BE2C (cell line): ENCODE measurements around the gene CAMTA1.
A peak's percentile ranks its signal among the peaks of the same experiment; 100 is the strongest.
"Not testable (repeated sequence)": the region's sequence is repeated elsewhere in the genome, so short reads cannot be mapped to it uniquely, and the experiment has no call there.

Source experiments
- DNase-seq: peaks from one replicate; pipeline ENCODE4 v3.0.0-alpha.2; 2020
- H3K27me3 ChIP-seq: fragments of 250-450 bp; sonication (Bioruptor Pico); 2 replicates; pipeline ENCODE4 v1.5.1; 2020; ENCODE audit warnings: mild to moderate bottlenecking
- H3K36me3 ChIP-seq: fragments of 250-450 bp; sonication (Bioruptor Pico); 2 replicates; pipeline ENCODE4 v1.5.1; 2020; ENCODE audit warnings: mild to moderate bottlenecking
- H3K4me1 ChIP-seq: fragments of 250-450 bp; sonication (Bioruptor Pico); 2 replicates; pipeline ENCODE4 v1.5.1; 2020
- H3K4me3 ChIP-seq: 2 replicates; pipeline ENCODE4 v1.5.1; 2011; ENCODE audit warnings: low read depth, low read length
- H3K9me3 ChIP-seq: fragments of 250-450 bp; sonication (Bioruptor Pico); 2 replicates; pipeline ENCODE4 v1.5.1; 2020
- TF ChIP-seq, protein P1 (sequence below): IDR thresholded peaks from 2 replicates; pipeline ENCODE4 v1.5.1; 2012; ENCODE audit warnings: mild to moderate bottlenecking, low read depth, low read length

CAMTA1 gene

DNA sequence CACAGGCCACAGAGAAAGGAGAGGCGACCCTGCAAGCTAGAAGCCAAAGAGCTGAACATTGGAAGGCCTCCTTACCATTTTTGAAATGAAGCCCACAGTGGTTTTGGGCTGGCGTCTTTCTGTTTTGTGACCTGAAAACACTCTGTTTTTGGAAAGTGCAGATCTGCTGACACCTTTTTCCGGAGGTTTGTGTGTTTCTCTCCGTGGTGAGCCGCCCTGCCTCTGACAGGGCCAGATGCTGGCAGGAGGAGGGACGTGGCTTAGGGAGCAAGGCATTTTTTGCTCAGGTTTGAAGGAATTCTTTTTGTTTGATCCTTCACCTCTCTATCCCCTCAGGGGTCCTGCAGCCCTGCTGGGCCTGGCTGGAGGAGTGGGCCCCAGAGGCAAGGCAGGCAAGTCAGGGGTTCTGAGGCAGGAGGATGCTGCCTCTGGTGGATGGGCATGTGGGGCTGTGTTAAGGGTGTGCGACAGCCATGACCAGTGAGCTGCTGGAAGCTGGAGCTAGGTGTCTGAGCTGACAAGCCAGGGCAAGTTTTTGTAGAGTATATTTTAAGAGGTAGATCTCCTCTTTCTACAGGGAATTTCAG, 133.8 kb downstream of the CAMTA1 start:
- no peak for DNase-seq

DNA sequence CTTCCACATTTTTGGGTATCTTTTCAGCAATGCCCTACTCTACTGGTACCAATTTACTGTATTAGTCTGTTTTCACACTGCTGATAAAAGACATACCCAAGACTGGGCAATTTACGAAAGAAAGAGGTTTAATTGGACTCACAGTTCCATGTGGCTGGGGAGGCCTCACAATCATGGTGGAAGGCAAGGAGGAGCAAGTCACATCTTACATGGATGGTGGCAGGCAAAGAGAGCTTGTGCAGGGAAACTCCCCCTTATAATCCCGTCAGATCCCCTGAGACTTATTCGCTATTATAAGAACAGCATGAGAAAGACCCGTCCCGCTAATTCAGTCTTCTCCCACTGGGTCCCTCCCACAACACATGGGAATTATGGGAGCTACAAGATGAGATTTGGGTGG, 136.3 kb downstream of the CAMTA1 start:
- not testable (repeated sequence) for DNase-seq, H3K4me3 ChIP-seq, H3K27me3 ChIP-seq, H3K9me3 ChIP-seq, H3K4me1 ChIP-seq, H3K36me3 ChIP-seq

More for the DNA sequence above, 133.8 kb downstream of the CAMTA1 start:
- Histone ChIP-seq H3K27me3 (no peaks in the 10 kb centered on the region), H3K4me3 (no peak overlapping the region), H3K4me1 (no peaks in the 10 kb centered on the region), H3K36me3 (no peaks in the 10 kb centered on the region), H3K9me3 (no peaks in the 10 kb centered on the region)
- TF ChIP-seq, protein P1, sequence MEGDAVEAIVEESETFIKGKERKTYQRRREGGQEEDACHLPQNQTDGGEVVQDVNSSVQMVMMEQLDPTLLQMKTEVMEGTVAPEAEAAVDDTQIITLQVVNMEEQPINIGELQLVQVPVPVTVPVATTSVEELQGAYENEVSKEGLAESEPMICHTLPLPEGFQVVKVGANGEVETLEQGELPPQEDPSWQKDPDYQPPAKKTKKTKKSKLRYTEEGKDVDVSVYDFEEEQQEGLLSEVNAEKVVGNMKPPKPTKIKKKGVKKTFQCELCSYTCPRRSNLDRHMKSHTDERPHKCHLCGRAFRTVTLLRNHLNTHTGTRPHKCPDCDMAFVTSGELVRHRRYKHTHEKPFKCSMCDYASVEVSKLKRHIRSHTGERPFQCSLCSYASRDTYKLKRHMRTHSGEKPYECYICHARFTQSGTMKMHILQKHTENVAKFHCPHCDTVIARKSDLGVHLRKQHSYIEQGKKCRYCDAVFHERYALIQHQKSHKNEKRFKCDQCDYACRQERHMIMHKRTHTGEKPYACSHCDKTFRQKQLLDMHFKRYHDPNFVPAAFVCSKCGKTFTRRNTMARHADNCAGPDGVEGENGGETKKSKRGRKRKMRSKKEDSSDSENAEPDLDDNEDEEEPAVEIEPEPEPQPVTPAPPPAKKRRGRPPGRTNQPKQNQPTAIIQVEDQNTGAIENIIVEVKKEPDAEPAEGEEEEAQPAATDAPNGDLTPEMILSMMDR: no peak

DNA sequence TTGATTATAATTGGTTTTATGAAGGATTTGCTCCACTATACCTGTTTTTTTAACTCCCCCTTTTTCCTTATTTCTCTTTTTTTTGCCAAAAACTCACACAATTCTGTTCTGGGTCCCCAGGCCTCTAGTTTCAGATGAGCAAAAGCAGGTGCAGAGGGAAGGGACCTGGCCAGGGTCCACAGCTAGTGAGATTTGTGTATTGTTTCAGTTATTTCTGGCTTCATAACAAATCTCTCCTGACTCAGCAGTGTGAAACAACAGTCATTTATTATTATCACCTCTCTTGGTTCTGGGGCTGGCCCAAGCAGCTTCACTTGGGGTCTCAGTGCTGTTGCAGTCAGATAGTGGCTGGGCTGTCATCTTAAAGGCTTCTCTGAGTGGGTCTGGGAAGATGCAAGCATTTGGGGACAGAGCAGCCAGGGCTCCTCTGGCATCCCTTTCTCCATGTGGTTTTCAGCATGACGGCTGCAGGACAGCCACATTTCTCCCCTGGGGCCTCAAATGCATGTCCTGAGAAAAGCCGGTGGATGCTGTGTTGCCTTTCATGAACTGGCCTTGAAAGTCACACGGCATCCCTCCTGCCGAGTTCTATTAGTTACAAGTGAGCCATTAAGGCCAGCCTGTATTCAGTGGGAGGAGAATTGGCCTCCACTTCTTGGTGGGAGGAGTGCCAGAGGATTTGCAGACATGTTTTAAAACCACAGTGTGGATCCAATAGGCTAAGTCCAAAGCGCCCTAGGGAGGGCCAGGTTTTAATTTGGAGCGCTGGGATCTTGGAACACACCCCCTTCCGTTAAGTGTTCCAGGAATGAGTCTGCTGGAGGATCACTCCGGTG, 137.1 kb downstream of the CAMTA1 start:
- Histone ChIP-seq H3K27me3 (no peaks in the 10 kb centered on the region), H3K36me3 (no peaks in the 10 kb centered on the region), H3K4me3 (no peak overlapping the region), H3K9me3 (no peaks in the 10 kb centered on the region), H3K4me1 (no peaks in the 10 kb centered on the region)
- DNase-seq: peak; percentile 63
- TF ChIP-seq, protein P1: no peak

DNA sequence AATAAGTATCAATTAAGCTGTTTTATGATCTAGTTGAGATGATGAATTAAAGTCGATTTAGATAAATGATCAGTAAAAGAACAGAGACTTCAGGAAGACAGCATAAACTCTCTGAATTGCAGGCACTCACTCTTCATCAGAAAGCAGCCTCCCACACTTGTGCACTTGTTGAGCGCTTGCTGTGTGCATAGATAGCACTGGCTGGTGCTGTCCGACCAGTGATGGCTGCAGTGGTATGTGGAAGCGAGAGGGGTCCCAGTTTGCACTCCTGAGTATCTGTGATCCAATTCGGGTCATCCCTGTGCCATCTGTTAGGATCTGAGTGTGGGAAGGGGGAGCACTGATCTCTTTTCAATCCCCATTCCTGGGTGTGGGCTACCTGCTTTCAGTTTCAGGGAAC, 137.8 kb downstream of the CAMTA1 start:
- TF ChIP-seq, protein P1: no peak

DNA sequence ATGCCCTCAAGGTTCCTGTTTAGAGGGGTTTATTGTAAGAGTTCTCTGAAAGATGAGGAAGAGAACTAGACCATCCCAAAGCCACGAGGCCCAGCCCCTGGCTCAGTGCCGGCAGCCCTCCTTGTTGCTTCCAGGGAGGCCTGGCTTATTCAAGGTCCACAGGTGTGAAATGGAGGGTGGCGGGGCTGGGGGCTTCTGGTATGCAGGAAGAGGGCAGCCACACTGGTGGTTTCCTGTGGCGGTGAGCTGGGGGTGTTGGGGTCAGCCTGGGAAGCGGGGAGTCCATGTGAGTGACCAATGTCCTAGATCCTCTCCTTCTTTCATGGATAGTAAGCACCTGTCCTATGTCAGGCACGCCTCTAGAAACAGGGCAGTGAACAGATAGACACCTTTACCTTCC, 138.2 kb downstream of the CAMTA1 start:
- H3K9me3 ChIP-seq: no peaks in the 10 kb centered on the region
- DNase-seq: no peak
- no peaks in the 10 kb centered on the region; the same call in 1 of the 2 replicates for H3K4me1 ChIP-seq
- H3K4me3 ChIP-seq: no peak overlapping the region
- TF ChIP-seq, protein P1: no peak
- no peaks in the 10 kb centered on the region for H3K36me3 ChIP-seq
- H3K27me3 ChIP-seq: no peaks in the 10 kb centered on the region

More for the DNA sequence above, 137.8 kb downstream of the CAMTA1 start:
- H3K9me3 ChIP-seq: no peaks in the 10 kb centered on the region
- no peak overlapping the region for H3K4me3 ChIP-seq
- H3K4me1 ChIP-seq: no peaks in the 10 kb centered on the region; the same call in 1 of the 2 replicates
- no peaks in the 10 kb centered on the region for H3K36me3 ChIP-seq
- H3K27me3 ChIP-seq: no peaks in the 10 kb centered on the region
- no peak for DNase-seq

DNA sequence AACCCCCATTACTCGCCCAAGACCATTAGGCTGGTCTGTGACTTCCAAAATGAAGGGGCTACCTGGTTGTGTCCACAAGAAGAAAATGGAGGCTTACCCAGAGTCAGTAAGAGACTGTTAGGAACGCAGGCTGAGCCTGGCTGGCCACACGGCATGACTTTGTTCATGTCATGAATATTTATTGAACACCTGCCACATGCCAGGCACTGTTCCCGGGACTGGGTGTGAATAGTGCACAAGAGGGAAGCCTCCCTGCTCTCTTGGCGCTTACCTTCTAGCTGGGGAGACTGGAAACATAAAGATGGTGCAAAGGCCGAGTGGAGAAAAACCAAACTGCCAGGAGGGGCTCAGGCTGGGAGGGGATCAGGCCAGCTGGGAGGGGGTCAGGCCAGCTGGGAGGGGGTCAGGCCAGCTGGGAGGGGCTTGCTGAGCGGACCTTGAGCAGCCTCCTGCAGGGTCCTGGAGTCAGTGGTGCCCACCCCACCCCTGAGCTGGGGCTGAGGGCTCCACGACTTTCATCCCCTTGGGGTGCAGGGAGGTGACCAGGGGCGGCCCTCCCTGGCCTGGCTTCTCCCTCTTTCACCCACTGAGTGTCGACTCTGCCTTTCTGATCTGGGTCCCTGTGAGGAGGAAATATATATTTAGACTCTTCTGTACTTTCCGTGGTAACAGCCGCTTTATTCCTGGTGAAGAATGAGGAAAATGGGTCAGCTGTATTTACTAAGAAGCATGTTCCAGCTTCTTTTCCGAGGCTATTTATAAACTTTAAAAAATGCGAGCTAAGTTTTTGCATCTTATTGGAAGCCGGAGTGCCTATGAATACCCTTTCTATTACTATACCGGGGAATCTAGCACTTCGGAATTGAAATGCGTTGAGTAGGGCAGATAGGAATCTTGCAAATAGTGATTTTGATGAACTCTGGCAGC, 139.0 kb downstream of the CAMTA1 start:
- Histone ChIP-seq H3K36me3 (no peaks in the 10 kb centered on the region), H3K4me1 (no peaks in the 10 kb centered on the region; the same call in 1 of the 2 replicates), H3K27me3 (no peaks in the 10 kb centered on the region), H3K9me3 (no peaks in the 10 kb centered on the region), H3K4me3 (no peak overlapping the region)
- no peak for DNase-seq
- TF ChIP-seq, protein P1: no peak
